CD14-positive monocyte (primary cell): ENCODE measurements around the gene USP3. TPM values are rescaled to one million over a fixed set of nuclear protein-coding genes. Genes with fewer than 3 reads are reported as not detected.

Experiments
- DNase-seq, 3 donors: peaks; one replicate each; pipeline ENCODE4 v3.0.0-alpha.2; 2011 to 2022
- H2AFZ ChIP-seq: 2 replicates; pipeline ENCODE4 v1.6.0; 2012; ENCODE audit warnings: mild to moderate bottlenecking, low read depth, low read length, inconsistent platforms; ENCODE audit not compliant: insufficient read depth, poor library complexity, severe bottlenecking
- H3K27ac ChIP-seq, 2 donors: 1 replicate in 1 of 2; 2 replicates in 1 of 2; pipeline ENCODE4 v1.5.1; 2012 to 2013; ENCODE audit warnings: low read length in 2 of 2, control low read depth in 1 of 2, inconsistent platforms in 1 of 2, low read depth in 1 of 2, mild to moderate bottlenecking in 1 of 2
- H3K27me3 ChIP-seq, 2 donors: one replicate each; pipeline versions ENCODE4 v1.6.0 to v1.6.1; 2011 to 2013; ENCODE audit warnings: low read length in 2 of 2; ENCODE audit not compliant: control insufficient read depth in 2 of 2, insufficient read depth in 2 of 2
- H3K36me3 ChIP-seq, 2 donors: replicated peaks in 1 of 2; 1 replicate in 1 of 2; 2 replicates in 1 of 2; pipeline versions ENCODE4 v1.5.1 to v1.6.1; 2012 to 2013; ENCODE audit warnings: low read length in 2 of 2, control low read depth in 1 of 2, inconsistent platforms in 1 of 2, mild to moderate bottlenecking in 1 of 2; ENCODE audit not compliant: insufficient read depth in 2 of 2, control insufficient read depth in 1 of 2
- H3K4me1 ChIP-seq, 2 donors: 1 replicate in 1 of 2; 2 replicates in 1 of 2; pipeline versions ENCODE4 v1.5.1 to v1.6.1; 2012 to 2013; ENCODE audit warnings: low read length in 2 of 2, control low read depth in 1 of 2, inconsistent platforms in 1 of 2, mild to moderate bottlenecking in 1 of 2, moderate library complexity in 1 of 2; ENCODE audit not compliant: insufficient read depth in 2 of 2, control insufficient read depth in 1 of 2
- H3K4me2 ChIP-seq: replicated peaks from 2 replicates; pipeline ENCODE3; 2012; ENCODE audit warnings: low read length, moderate library complexity, mild to moderate bottlenecking; ENCODE audit not compliant: poor library complexity, severe bottlenecking; ENCODE audit errors: extremely low read depth
- H3K4me3 ChIP-seq, 3 experiments: fragments of 200-600 bp in 1 of 3; sonication (generic) in 1 of 3; replicated peaks in 1 of 3; 1 replicate in 2 of 3; 2 replicates in 1 of 3; pipeline ENCODE4 v1.5.1; 2011 to 2013; ENCODE audit warnings: low read length in 3 of 3, mild to moderate bottlenecking in 3 of 3, control low read depth in 2 of 3, low read depth in 2 of 3, inconsistent platforms in 1 of 3, moderate library complexity in 1 of 3
- H3K79me2 ChIP-seq: 2 replicates; pipeline ENCODE4 v1.6.0; 2012; ENCODE audit warnings: mild to moderate bottlenecking, control low read depth, inconsistent platforms, low read length, moderate library complexity; ENCODE audit not compliant: insufficient read depth
- H3K9ac ChIP-seq: 2 replicates; pipeline ENCODE4 v1.6.0; 2017; ENCODE audit warnings: low read length, mild to moderate bottlenecking; ENCODE audit not compliant: insufficient read depth, poor library complexity, severe bottlenecking
- H3K9me3 ChIP-seq, 2 donors: replicated peaks in 1 of 2; 1 replicate in 1 of 2; 2 replicates in 1 of 2; pipeline versions ENCODE4 v1.5.1 to v1.6.1; 2012 to 2013; ENCODE audit warnings: low read length in 2 of 2, control low read depth in 1 of 2; ENCODE audit not compliant: control insufficient read depth in 1 of 2, insufficient read depth in 1 of 2
- H4K20me1 ChIP-seq: 2 replicates; pipeline ENCODE4 v1.6.0; 2012; ENCODE audit warnings: mild to moderate bottlenecking, low read length, control low read depth, moderate library complexity; ENCODE audit not compliant: insufficient read depth
- H3K27ac Mint-ChIP-seq, 7 donors: one replicate each; pipeline ENCODE4 v1.8.0; 2020; ENCODE audit warnings: mild to moderate bottlenecking in 7 of 7, mixed read lengths in 7 of 7, moderate library complexity in 6 of 7, inconsistent platforms in 2 of 7
- H3K27me3 Mint-ChIP-seq, 3 donors: one replicate each; pipeline ENCODE4 v1.8.0; 2021 to 2022; ENCODE audit warnings: low read depth in 3 of 3, mild to moderate bottlenecking in 3 of 3, mixed read lengths in 3 of 3, moderate library complexity in 3 of 3, inconsistent platforms in 1 of 3
- H3K36me3 Mint-ChIP-seq, 2 donors: one replicate each; pipeline ENCODE4 v1.8.0; 2020; ENCODE audit warnings: mixed read lengths in 2 of 2, inconsistent platforms in 1 of 2, mild to moderate bottlenecking in 1 of 2
- H3K4me1 Mint-ChIP-seq: one replicate; pipeline ENCODE4 v1.8.0; 2020; ENCODE audit warnings: mild to moderate bottlenecking, mixed read lengths
- H3K4me3 Mint-ChIP-seq, 2 donors: one replicate each; pipeline ENCODE4 v1.8.0; 2020; ENCODE audit warnings: mild to moderate bottlenecking in 2 of 2, mixed read lengths in 2 of 2, moderate library complexity in 1 of 2
- H3K9me3 Mint-ChIP-seq, 7 donors: one replicate each; pipeline ENCODE4 v1.8.0; 2020 to 2022; ENCODE audit warnings: mixed read lengths in 7 of 7, mild to moderate bottlenecking in 6 of 7, moderate library complexity in 6 of 7, inconsistent platforms in 2 of 7
- CTCF ChIP-seq: fragments of 200-600 bp; IDR thresholded peaks from one replicate; pipeline ENCODE4 v1.8.0; 2022; ENCODE audit warnings: antibody characterized with exemption, mild to moderate bottlenecking
- WGBS: methylation state at CpG from one replicate; pipeline ENCODE4 v1.1.5; 2013; ENCODE audit warnings: missing lambda C conversion rate; ENCODE audit not compliant: insufficient coverage; 5-methylcytosine and 5-hydroxymethylcytosine counted together
- intact Hi-C, 2 donors: fragments of 100-400 bp; cut with micrococcal nuclease; formaldehyde crosslinking; loops; one replicate each; pipeline versions ENCODE4 v1.15.0 to v1.15.1; 2023
- polyA plus RNA-seq, 3 donors: library from polyadenylated mRNA; depleted of rRNA in 1 of 3; unstranded in 2 of 3; stranded (reverse) in 1 of 3; fragments of 300-500 nt in 2 of 3; fragments of >200 nt in 1 of 3; fragmentation: Illumina TruSeq in 2 of 3; gene quantifications; 1 replicate in 2 of 3; 2 replicates in 1 of 3; pipeline ENCODE4 v1.2.3, GENCODE V29; 2012 to 2021

The USP3 gene
- polyA plus RNA-seq, 3 donors, result 91.4 to 167 (median 122) TPM

- peak in 1 of 3 donors; percentile 61 for DNase-seq
- no peak overlapping the region for H3K9ac ChIP-seq
- Mint-ChIP-seq H3K9me3 (peaks cover 0 to 2% (median 0%) of the 10 kb centered on the region in 7 donors), H3K27me3 (peaks cover 0 to 4% (median 1%) of the 10 kb centered on the region in 3 donors), H3K4me3 (no peak overlapping the region), H3K27ac (peak overlapping the region; percentile 65 to 85 (median 78)), H3K36me3 (peaks cover 2 to 3% of the 10 kb centered on the region in 2 donors), H3K4me1 (peaks cover 38% of the 10 kb centered on the region)
- peaks cover 21 to 27% of the 10 kb centered on the region in 2 donors for H3K4me1 ChIP-seq
- 78% methylated on average over 3 of the region's 4 CpGs for WGBS
- TF ChIP-seq CTCF, result no peak
- no peaks in the 10 kb centered on the region for H4K20me1 ChIP-seq
- no peak overlapping the region for H3K4me3 ChIP-seq
- H3K9me3 ChIP-seq, result no peaks in the 10 kb centered on the region
- H3K36me3 ChIP-seq, result no peaks in the 10 kb centered on the region
- H3K27me3 ChIP-seq, result no peaks in the 10 kb centered on the region
- peak overlapping the region; percentile 14 for H2AFZ ChIP-seq
- intact Hi-C loops, result loop anchor here in 1 of 2 donors (2.0 kb wide), 1 partner anchor 67 kb away; no protein-coding TSS in a partner anchor
- no peaks in the 10 kb centered on the region for H3K79me2 ChIP-seq
- H3K27ac ChIP-seq, result peak overlapping the region in 1 of 2 donors; percentile 28
- H3K4me2 ChIP-seq, result peak overlapping the region; percentile 10
Observed at GRCh38 chr15:63473999-63474809, 30.2 kb upstream of the USP3 start.

GRCh38 chr15:63474810-63475316, 29.5 kb upstream of the USP3 start:
- peak overlapping the region in 1 of 2 donors; percentile 19 for H3K4me3 Mint-ChIP-seq
- Histone ChIP-seq H3K27me3 (no peaks in the 10 kb centered on the region), H3K79me2 (no peaks in the 10 kb centered on the region), H3K9ac (no peak overlapping the region), H3K27ac (peak overlapping the region in 1 of 2 donors; percentile 28), H4K20me1 (no peaks in the 10 kb centered on the region), H3K4me1 (peaks cover 27 to 33% of the 10 kb centered on the region in 2 donors), H3K4me2 (peak overlapping the region; percentile 10), H3K36me3 (no peaks in the 10 kb centered on the region), H2AFZ (peak overlapping the region; percentile 14), H3K9me3 (no peaks in the 10 kb centered on the region), H3K4me3 (no peak overlapping the region)
- H3K9me3 Mint-ChIP-seq, result peaks cover 0 to 2% (median 0%) of the 10 kb centered on the region in 7 donors
- DNase-seq, result peak; percentile 81 to 85 (median 82)
- intact Hi-C loops, result loop anchor here in 1 of 2 donors (2.0 kb wide), 1 partner anchor 66 kb away; no protein-coding TSS in a partner anchor
- peak overlapping the region; percentile 63 to 85 (median 74) for H3K27ac Mint-ChIP-seq
- H3K4me1 Mint-ChIP-seq, result peaks cover 44% of the 10 kb centered on the region
- WGBS, result 63% methylated on average over 9 of the region's 9 CpGs
- H3K27me3 Mint-ChIP-seq, result peaks cover 0 to 4% (median 1%) of the 10 kb centered on the region in 3 donors
- H3K36me3 Mint-ChIP-seq, result peaks cover 3 to 4% of the 10 kb centered on the region in 2 donors
- TF ChIP-seq CTCF, result no peak
